ENCODE results near the gene ELL2. TPM values are rescaled to one million over a fixed set of nuclear protein-coding genes. Genes with fewer than 3 reads are reported as not detected.

Gene ELL2
- total RNA-seq, 1 donor from 2014 or later = 26.7 TPM

DNA sequence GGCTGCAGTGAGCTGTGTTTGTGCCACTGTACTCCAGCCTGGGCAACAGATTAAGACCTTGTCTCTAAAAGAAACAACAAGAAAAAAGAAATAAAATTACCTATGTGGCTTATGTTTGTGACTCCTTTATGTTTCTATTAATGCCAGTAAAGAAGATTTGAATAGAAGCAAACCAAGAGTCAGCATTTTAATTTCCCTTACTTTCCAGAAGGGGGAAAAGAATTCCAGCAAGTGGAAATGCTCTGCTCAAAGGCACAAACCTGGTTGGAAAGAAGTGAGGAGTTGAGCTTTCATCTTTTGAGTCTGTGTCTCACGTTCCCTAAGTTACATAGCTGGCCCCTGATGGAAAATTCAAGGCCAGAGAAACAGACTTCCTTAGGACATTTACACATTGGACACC lies 23.6 kb upstream of the ELL2 start:
- DNase-seq (ENCODE audit: missing footprints) = no peak
- intact Hi-C loops (cut with DNase I) = loop anchor here (5.0 kb wide), 1 partner anchor 352 kb away; no protein-coding TSS in a partner anchor
- no peak for ATAC-seq

DNA sequence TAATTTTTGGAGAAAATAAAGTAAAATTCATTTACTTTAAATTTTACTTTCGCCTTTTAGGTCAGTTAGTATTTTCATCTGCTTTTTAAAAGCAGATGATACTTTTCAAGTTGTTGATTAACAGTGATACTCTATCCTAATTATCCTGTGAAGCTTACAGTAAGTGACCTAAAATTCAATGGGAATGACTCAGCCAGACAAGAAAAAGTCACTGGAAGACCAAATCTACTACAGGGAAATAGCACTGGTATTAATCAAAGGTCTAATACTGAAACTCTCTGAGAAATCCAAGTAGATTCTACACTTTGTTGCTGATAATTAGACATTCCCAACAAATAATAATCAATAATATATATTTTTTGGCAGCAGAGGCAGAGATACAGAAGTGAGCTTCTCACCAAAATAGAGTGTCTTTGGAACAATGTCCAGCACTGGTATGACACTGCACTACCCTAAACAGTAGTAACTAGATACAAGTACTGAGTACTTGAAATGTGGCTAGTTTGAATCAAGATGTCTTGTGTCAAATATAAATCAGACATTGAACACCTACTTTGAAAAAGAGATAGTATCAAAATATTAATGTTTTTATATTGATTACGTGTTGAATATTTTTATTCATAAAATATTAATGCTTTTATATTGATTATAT lies 22.8 kb upstream of the ELL2 start:
- intact Hi-C loops (cut with DNase I) = no loop called here
- ATAC-seq (no peak), DNase-seq (ENCODE audit: missing footprints) (no peak)

DNA sequence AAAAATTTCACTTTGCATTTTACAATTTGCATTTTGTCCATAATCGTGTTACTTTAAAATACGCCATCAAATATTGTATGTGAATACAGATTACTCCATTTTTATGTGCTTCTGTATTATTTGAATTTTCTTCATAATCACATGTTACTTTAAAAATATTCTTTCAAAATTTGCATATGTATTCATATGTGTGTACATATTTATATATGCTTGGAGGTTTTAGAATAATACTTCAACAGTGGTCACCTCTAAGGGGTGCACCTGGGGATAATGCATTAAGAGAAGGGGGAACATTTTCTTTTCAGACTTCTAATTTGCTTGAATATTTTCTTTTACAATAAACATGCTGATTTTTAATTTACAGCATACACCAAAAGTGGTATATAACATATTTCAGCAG lies 21.9 kb upstream of the ELL2 start:
- ATAC-seq (no peak), DNase-seq (ENCODE audit: missing footprints) (no peak)
- intact Hi-C loops (cut with DNase I) = no loop called here

DNA sequence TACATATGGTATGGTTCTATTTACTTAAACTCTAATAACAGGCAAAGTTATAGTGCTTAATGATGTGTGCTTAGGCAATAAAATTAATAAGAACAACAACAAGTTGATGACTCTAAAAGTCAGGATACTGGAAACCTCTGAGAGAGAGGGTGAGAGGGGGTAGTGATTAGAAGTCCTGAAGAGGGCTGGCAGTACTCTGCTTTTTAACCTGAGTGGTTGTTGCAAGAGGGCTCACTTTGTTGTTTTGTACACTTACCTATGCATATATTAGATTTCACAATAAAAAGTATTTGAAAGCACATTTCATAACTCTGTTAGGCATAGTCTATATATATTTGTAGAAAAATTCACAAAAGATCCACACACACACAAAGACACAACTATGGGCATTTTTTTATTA lies 21.4 kb upstream of the ELL2 start:
- intact Hi-C loops (cut with DNase I) = no loop called here
- no peak for ATAC-seq
- DNase-seq (ENCODE audit: missing footprints) = no peak

DNA sequence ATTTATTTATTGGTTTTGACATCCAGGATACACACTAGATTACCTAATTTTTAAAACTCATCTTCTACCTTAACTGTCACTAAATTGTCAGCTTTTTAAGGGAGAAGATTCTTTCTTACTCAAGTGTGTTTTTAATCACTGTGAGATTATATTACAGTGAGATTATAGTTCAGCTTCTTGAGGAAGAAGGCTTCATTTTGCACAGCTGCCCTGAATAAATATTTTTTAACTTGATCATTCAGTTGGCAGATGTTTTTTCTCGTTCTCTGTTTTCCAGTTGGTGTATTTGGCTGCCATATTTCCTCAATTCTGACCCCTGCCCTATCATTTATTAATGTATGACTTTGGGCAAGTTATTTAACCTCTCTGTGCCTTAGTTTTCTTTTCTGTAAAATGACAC lies 15.0 kb upstream of the ELL2 start:
- ATAC-seq (no peak), DNase-seq (ENCODE audit: missing footprints) (no peak)
- intact Hi-C loops (cut with DNase I) = no loop called here

DNA sequence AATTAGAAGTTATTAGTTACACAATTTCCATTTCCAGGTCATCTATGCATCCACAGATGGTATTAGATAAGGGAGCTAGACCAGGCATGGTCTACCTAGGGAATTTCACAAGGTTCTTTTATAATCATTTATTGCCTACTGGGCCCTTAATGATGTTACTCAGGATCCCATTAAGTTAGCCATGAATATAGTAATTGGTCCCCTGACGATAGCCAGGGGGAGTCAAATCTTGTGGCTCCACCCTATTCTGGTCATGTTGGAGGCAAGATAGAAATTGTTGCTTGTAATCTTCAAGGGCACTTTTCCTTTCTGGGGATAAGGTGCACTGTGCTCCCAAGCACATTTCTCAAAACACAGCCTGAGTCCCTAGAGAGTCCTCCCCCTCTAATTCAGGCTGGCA lies 14.1 kb upstream of the ELL2 start:
- intact Hi-C loops (cut with DNase I) = no loop called here
- no peak for ATAC-seq

DNA sequence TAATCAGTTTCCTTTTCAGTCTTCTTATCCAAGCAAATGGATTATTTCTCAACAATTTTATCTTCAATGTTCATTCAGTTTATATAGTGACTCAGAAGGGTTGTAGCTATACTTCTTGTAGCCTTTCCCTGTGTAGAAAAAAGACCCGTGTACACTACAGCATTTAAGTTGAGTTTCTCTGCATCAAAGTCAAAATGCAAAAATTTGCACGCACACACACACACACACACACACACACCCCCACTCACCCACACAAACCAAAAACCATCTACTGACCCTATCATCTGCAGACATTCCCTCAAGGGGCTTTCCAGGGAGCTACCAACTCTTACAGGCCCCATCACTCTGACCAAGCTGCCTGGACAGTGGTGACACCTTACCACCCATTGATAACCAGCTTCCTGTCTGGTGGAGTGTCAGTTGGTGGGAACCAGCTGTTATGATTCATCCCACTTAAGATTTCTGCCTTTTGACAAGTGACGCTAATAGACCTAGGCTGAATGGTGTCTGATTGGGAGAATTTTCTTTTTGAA lies 12.2 kb upstream of the ELL2 start:
- intact Hi-C loops (cut with DNase I) = no loop called here
- ATAC-seq = no peak
- DNase-seq (ENCODE audit: missing footprints) = no peak

More for the DNA sequence above, 14.1 kb upstream of the ELL2 start:
- no peak for DNase-seq (ENCODE audit: missing footprints)

DNA sequence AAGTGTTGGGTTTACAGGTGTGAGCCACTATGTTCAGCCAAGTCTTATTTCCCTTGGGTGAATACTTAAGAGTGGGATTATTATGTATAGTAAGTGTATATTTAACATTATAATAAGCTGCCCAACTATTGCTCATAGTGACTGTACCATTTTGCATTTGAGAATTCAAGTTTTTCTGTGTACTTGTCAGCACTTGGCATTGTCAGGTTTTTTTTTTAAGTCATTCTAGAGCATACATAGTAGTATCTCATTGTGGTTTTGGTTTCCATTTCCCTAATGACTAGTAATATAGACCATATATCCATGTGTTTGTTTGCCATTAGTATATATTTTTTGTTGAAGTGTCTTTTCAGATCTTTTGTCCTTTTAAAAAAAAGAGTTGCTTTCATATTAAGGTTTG lies 10.5 kb upstream of the ELL2 start:
- no peak for ATAC-seq
- intact Hi-C loops (cut with DNase I) = no loop called here
- no peak for DNase-seq (ENCODE audit: missing footprints)

DNA sequence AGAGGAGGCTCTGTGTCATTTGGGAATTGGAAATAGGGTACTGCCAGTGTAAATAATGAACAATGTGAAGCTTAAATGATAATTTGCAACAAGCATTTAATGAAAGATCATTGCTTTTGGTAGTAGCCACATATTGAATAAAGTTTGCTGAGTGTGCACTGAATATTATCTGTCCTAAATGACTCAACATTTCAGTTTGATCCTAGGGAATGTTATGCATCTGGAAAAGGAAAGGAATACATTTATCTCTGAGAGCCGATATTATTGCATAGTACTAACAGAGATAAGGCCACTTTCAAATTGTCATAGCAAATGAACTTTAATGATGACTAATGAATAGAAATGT lies 8.7 kb upstream of the ELL2 start:
- ATAC-seq (no peak), DNase-seq (ENCODE audit: missing footprints) (no peak)
- intact Hi-C loops (cut with DNase I) = no loop called here

DNA sequence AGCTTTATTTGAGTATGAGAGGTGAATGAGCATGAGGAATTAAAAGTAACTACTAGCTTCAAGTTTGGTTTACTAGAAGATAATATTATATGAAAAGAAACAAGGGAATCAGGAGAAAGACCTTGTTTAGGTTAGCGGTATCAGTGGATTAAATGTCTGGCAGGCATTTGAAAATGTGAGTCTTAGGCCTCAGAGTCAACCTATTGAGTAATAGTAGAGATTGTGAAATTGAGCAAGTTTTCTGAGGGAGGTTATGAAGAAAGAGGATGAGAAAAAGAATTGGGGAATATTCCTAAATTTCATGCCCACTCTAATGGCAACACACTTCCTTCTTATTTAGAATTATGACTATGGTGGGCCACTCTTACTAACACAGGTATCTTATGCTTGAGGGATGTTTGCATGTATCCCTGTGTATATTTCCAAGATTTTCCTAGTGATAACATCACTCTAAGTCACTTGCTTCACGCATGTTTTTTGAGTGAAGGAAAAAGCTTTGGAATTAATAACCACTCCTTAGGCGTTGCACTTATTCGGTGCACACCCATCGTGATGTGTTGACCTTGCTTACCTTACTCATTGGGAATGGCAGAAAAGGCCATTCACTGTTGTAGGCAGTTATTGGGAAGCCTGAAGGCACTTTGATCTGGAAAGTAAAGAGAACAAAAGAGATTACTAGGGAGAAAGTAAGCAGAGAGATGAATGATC lies 8.2 kb upstream of the ELL2 start:
- ATAC-seq (no peak), DNase-seq (ENCODE audit: missing footprints) (no peak)
- intact Hi-C loops (cut with DNase I) = loop anchor here (10.0 kb wide), 2 partner anchors 265 to 325 kb away; partner anchors contain the start of gene RFESD

DNA sequence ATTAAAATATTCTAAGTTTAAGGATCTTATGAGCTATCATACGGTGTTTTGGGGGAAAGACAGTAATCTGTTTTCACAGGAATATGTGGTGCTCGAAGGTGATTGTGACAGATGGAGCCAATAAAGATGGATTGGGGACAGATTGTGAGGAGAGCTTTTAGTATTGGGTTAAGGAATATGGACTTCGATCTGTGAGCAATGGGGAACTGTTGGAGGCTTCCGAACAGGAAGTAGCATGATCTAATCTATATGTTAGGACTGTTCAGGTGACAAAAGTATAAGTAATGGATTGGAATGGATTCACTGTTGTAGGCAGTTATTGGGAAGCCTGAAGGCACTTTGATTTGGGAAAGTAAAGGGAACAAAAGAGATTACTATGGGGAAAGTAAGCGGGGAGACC lies 7.4 kb upstream of the ELL2 start:
- no peak for ATAC-seq
- no peak for DNase-seq (ENCODE audit: missing footprints)
- intact Hi-C loops (cut with DNase I) = loop anchor here (10.0 kb wide), 2 partner anchors 266 to 324 kb away; partner anchors contain the start of gene RFESD

DNA sequence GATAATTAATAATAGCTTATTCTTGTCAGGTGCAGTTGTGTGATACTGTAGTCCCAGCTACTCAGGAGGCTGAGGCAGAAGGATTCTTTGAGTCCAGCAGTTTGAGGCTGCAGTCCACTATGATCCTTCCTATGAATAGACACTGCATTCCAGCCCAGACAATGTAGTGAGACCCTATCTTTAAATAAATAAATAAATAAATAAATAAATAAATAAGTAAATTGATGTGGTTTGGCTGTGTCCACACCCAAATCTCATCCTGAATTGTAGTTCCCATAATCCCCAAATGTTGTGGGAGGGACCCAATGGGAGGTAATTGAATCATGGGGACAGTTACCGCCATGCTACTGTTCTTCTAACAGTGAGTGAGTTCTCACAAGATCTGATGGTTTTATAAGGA lies 5.6 kb upstream of the ELL2 start:
- DNase-seq (ENCODE audit: missing footprints) (no peak), ATAC-seq (no peak)
- intact Hi-C loops (cut with DNase I) = loop anchor here (10.0 kb wide), 2 partner anchors 268 to 322 kb away; partner anchors contain the start of gene RFESD

DNA sequence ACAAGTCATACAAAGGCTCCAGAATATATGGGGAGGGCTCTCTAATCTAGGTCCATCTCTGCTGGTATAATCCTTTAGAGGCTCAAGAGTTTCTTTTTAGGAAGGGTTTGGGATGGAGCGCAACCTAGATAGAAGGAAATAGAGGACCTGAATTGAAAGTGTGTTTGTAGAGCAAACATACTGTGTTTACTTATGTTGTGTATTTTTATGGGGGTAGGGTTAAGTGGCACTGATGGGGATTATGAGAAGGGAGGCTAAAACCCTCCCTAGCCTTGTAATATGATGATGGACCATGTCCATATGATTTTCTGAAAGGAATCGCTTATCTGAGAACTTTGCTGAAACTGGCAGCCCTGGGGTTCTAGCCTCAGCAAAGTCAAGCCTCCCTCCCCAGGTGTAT lies 4.4 kb upstream of the ELL2 start:
- intact Hi-C loops (cut with DNase I) = loop anchor here (10.0 kb wide), 2 partner anchors 269 to 321 kb away; partner anchors contain the start of gene RFESD
- ATAC-seq (no peak), DNase-seq (ENCODE audit: missing footprints) (no peak)

DNA sequence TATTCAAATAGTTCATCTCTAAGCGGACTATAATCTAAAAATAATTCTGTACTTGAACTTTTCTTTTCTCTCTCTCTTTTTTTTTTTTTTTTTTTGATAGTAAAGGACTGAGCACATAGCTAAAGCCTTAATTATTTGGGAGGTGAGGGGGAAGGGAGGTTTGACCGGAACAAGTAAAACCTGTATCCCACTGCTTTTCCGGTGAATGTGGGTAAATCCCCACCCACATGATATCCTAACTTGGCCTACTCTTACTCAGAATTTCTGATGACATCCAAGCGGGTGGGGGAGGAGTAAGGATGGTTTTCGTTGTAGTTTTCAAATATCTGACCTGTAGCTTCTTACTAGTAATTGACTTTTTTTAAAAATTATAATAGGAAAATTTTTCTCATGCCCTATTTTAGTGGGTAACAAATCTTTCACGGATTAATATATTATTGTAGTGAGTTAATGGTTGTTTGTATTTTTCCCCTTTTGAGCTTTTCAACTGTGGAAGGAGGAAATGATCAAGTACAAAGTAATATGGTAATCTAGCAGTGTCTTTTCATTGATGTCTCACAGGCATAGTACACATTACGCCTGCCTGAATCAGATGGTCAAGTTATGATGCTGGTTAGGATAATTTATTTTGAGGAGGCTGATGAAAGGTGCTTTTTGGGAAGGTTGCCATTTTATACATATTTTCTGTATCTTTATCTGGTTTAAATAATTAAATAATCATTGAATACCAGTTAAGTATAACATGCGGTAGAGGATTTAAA lies 2.2 kb upstream of the ELL2 start:
- intact Hi-C loops (cut with DNase I) = loop anchor here (5.0 to 10.0 kb wide), 3 partner anchors 67 to 319 kb away; partner anchors contain the start of gene RFESD
- DNase-seq (ENCODE audit: missing footprints) (no peak), ATAC-seq (no peak)

DNA sequence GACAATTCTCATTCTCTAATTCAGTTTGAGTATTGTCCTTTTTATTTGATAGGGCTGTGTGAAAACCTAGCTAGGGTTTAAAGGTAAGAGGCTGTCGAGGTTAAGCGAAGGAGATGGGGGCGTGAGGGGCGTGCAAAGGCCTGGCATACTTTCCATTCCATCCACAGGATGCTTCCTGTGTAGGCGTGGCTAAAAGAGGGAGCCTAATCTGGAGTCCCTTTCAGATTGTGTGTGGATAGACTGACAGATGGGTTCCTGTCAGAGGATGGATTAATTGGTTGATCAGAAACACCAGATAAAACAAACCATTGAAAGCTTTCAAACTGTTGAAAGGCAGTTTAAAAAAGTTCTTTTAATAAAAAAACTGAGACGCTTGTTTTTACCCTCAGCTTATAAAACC lies 1.1 kb upstream of the ELL2 start:
- ATAC-seq = no peak
- no peak for DNase-seq (ENCODE audit: missing footprints)
- intact Hi-C loops (cut with DNase I) = loop anchor here (5.0 to 10.0 kb wide), 3 partner anchors 65 to 318 kb away; partner anchors contain the start of gene RFESD

DNA sequence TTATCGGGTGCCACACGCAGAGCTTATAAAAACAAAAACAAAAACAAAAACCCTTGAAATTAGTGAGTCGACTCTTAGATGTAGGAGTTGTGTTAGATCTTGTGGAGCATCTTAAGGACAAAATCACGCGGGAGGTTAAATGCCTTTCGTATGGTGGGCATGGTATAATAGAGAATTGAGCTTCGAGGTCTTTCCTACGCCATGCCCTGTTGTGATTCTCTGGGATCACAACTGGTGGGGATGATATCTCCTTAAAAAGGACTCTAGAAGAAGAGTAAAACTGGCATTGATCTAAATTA lies 773 bp upstream of the ELL2 start:
- intact Hi-C loops (cut with DNase I) = loop anchor here (5.0 to 10.0 kb wide), 3 partner anchors 65 to 318 kb away; partner anchors contain the start of gene RFESD
- no peak for DNase-seq (ENCODE audit: missing footprints)
- no peak for ATAC-seq

DNA sequence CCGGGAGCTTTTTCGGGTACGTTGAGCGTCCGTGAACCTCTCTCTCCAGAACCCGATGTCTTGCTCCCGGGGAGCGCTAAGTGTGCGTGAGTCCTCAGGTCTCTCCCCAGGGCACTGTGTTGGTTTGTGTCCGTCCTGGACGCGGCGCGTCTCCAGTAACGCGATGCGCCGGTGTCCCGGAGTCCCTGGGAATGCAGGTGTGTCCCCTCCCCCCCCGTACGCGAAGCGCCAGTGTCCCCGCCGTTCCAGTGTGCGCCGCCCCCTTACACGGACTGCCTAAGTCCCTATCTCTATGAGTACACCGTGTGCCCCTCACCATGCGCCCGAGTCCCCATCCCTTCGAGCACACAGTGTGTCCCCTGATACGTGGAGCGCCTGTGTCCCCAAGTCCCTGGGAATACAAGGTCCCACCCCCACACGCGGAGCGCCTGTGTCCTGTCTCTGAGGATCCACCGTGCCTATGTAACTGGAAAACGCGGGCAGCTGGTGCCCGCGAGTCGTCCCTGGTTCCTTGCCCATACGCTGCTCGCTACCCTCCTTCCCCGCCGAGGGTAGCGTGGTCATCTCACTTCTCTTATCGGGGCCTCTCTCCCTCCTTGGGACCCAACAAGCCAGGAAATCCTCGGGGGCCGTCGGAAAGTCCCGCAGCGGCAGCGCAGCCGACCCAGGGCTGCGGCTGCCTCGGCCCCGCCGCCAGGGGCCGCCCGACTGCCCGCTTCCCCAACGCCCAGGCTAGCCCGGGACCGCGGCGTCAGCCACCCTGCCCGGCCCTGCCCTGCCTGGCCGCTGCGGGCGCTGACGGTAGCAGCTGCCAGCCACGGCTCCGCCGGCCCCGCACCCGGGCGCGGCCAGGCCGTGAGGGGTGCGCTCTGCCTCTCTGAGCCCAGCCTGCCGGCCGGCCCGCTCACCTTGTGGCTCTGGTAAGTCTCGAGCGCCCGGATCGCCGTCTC lies 709 bp downstream of the ELL2 start:
- ATAC-seq = peak; percentile 80
- intact Hi-C loops (cut with DNase I) = loop anchor here (1.0 to 10.0 kb wide), 5 partner anchors 64 to 375 kb away; partner anchors contain the start of gene RFESD
- peak; percentile 93 for DNase-seq (ENCODE audit: missing footprints)
